ENCODE data around the gene TMEM18. TPM values are rescaled to one million over a fixed set of nuclear protein-coding genes. Genes with fewer than 3 reads are reported as not detected.

The TMEM18 gene
- total and polyA plus RNA-seq, 4 donors: 17.8 to 26.2 (median 22.0) TPM

GRCh38 chr2:648476-649424, 28.5 kb downstream of the TMEM18 start:
- H3K9me3 ChIP-seq (ENCODE audit: control insufficient read depth, low read length): peaks cover 3% of the 10 kb centered on the region
- no peaks in the 10 kb centered on the region for H3K36me3 ChIP-seq (ENCODE audit: control insufficient read depth in 1 of 2, insufficient read depth in 2 of 2, low read length in 1 of 2)
- DNase-seq: no peak
- intact Hi-C loops (cut with DNase I): no loop called here
- H3K4me1 ChIP-seq (ENCODE audit: control insufficient read depth in 1 of 2, insufficient read depth in 2 of 2, low read length in 2 of 2): no peaks in the 10 kb centered on the region
- WGBS, 2 donors: 89 to 93% methylated on average over 26 of the region's 26 CpGs
- no peak overlapping the region for H3K27ac ChIP-seq (ENCODE audit: low read depth in 1 of 2, low read length in 2 of 2)
- ATAC-seq (ENCODE audit: low FRiP score): no peak
- no peak overlapping the region for H3K4me3 ChIP-seq (ENCODE audit: low read length in 2 of 2)
- H3K27me3 ChIP-seq (ENCODE audit: control insufficient read depth in 1 of 2, insufficient read depth in 2 of 2, low read length in 1 of 2): no peaks in the 10 kb centered on the region

- Histone ChIP-seq H3K9me3 (ENCODE audit: control insufficient read depth, low read length) (peaks cover 3% of the 10 kb centered on the region), H3K4me1 (ENCODE audit: control insufficient read depth in 1 of 2, insufficient read depth in 2 of 2, low read length in 2 of 2) (no peaks in the 10 kb centered on the region), H3K4me3 (ENCODE audit: low read length in 2 of 2) (no peak overlapping the region), H3K27me3 (ENCODE audit: control insufficient read depth in 1 of 2, insufficient read depth in 2 of 2, low read length in 1 of 2) (no peaks in the 10 kb centered on the region), H3K36me3 (ENCODE audit: control insufficient read depth in 1 of 2, insufficient read depth in 2 of 2, low read length in 1 of 2) (no peaks in the 10 kb centered on the region), H3K27ac (ENCODE audit: low read depth in 1 of 2, low read length in 2 of 2) (no peak overlapping the region)
- intact Hi-C loops (cut with DNase I): no loop called here
- 89 to 90% methylated on average over 16 of the region's 16 CpGs for WGBS, 2 donors
- ATAC-seq (ENCODE audit: low FRiP score): no peak
- DNase-seq: no peak
Measured at GRCh38 chr2:647691-648231, 29.4 kb downstream of the TMEM18 start.

GRCh38 chr2:647003-647560, 30.1 kb downstream of the TMEM18 start:
- H3K4me3 ChIP-seq (ENCODE audit: low read length in 2 of 2): no peak overlapping the region
- no peaks in the 10 kb centered on the region for H3K27me3 ChIP-seq (ENCODE audit: control insufficient read depth in 1 of 2, insufficient read depth in 2 of 2, low read length in 1 of 2)
- intact Hi-C loops (cut with DNase I): no loop called here
- no peaks in the 10 kb centered on the region for H3K36me3 ChIP-seq (ENCODE audit: control insufficient read depth in 1 of 2, insufficient read depth in 2 of 2, low read length in 1 of 2)
- no peak for ATAC-seq (ENCODE audit: low FRiP score)
- DNase-seq: no peak
- no peaks in the 10 kb centered on the region for H3K4me1 ChIP-seq (ENCODE audit: control insufficient read depth in 1 of 2, insufficient read depth in 2 of 2, low read length in 2 of 2)
- peaks cover 3% of the 10 kb centered on the region for H3K9me3 ChIP-seq (ENCODE audit: control insufficient read depth, low read length)
- H3K27ac ChIP-seq (ENCODE audit: low read depth in 1 of 2, low read length in 2 of 2): no peak overlapping the region
- WGBS, 2 donors: 85 to 92% methylated on average over 10 of the region's 10 CpGs

- 60 to 76% methylated on average over 5 of the region's 5 CpGs for WGBS, 2 donors
- no peak for ATAC-seq (ENCODE audit: low FRiP score)
- intact Hi-C loops (cut with DNase I): no loop called here
- no peaks in the 10 kb centered on the region for H3K27me3 ChIP-seq (ENCODE audit: control insufficient read depth in 1 of 2, insufficient read depth in 2 of 2, low read length in 1 of 2)
- no peaks in the 10 kb centered on the region for H3K4me1 ChIP-seq (ENCODE audit: control insufficient read depth in 1 of 2, insufficient read depth in 2 of 2, low read length in 2 of 2)
- no peak overlapping the region for H3K27ac ChIP-seq (ENCODE audit: low read depth in 1 of 2, low read length in 2 of 2)
- no peak overlapping the region for H3K4me3 ChIP-seq (ENCODE audit: low read length in 2 of 2)
- H3K9me3 ChIP-seq (ENCODE audit: control insufficient read depth, low read length): peaks cover 3% of the 10 kb centered on the region
- no peak for DNase-seq
- no peaks in the 10 kb centered on the region for H3K36me3 ChIP-seq (ENCODE audit: control insufficient read depth in 1 of 2, insufficient read depth in 2 of 2, low read length in 1 of 2)
Measured at GRCh38 chr2:644871-645270, 32.3 kb downstream of the TMEM18 start.

- DNase-seq (no peak), ATAC-seq (ENCODE audit: low FRiP score) (no peak)
- peaks cover 3% of the 10 kb centered on the region for H3K9me3 ChIP-seq (ENCODE audit: control insufficient read depth, low read length)
- H3K27ac ChIP-seq (ENCODE audit: low read depth in 1 of 2, low read length in 2 of 2): no peak overlapping the region
- no peaks in the 10 kb centered on the region for H3K36me3 ChIP-seq (ENCODE audit: control insufficient read depth in 1 of 2, insufficient read depth in 2 of 2, low read length in 1 of 2)
- intact Hi-C loops (cut with DNase I): no loop called here
- H3K4me3 ChIP-seq (ENCODE audit: low read length in 2 of 2): no peak overlapping the region
- no peaks in the 10 kb centered on the region for H3K4me1 ChIP-seq (ENCODE audit: control insufficient read depth in 1 of 2, insufficient read depth in 2 of 2, low read length in 2 of 2)
- WGBS, 2 donors: 60 to 63% methylated on average over 4 of the region's 4 CpGs
- no peaks in the 10 kb centered on the region for H3K27me3 ChIP-seq (ENCODE audit: control insufficient read depth in 1 of 2, insufficient read depth in 2 of 2, low read length in 1 of 2)
Measured at GRCh38 chr2:643761-644160, 33.4 kb downstream of the TMEM18 start.

- Histone ChIP-seq H3K9me3 (ENCODE audit: control insufficient read depth, low read length) (peaks cover 3% of the 10 kb centered on the region), H3K27me3 (ENCODE audit: control insufficient read depth in 1 of 2, insufficient read depth in 2 of 2, low read length in 1 of 2) (no peaks in the 10 kb centered on the region), H3K27ac (ENCODE audit: low read depth in 1 of 2, low read length in 2 of 2) (no peak overlapping the region), H3K4me3 (ENCODE audit: low read length in 2 of 2) (no peak overlapping the region), H3K4me1 (ENCODE audit: control insufficient read depth in 1 of 2, insufficient read depth in 2 of 2, low read length in 2 of 2) (no peaks in the 10 kb centered on the region), H3K36me3 (ENCODE audit: control insufficient read depth in 1 of 2, insufficient read depth in 2 of 2, low read length in 1 of 2) (no peaks in the 10 kb centered on the region)
- 89 to 92% methylated on average over 10 of the region's 10 CpGs for WGBS, 2 donors
- intact Hi-C loops (cut with DNase I): no loop called here
- no peak for ATAC-seq (ENCODE audit: low FRiP score)
- DNase-seq: no peak
Measured at GRCh38 chr2:643334-643733, 33.9 kb downstream of the TMEM18 start.

- intact Hi-C loops (cut with DNase I): no loop called here
- no peak overlapping the region for H3K4me3 ChIP-seq (ENCODE audit: low read length in 2 of 2)
- DNase-seq (no peak), ATAC-seq (ENCODE audit: low FRiP score) (no peak)
- H3K9me3 ChIP-seq (ENCODE audit: control insufficient read depth, low read length): peaks cover 3% of the 10 kb centered on the region
- H3K4me1 ChIP-seq (ENCODE audit: control insufficient read depth in 1 of 2, insufficient read depth in 2 of 2, low read length in 2 of 2): no peaks in the 10 kb centered on the region
- H3K36me3 ChIP-seq (ENCODE audit: control insufficient read depth in 1 of 2, insufficient read depth in 2 of 2, low read length in 1 of 2): no peaks in the 10 kb centered on the region
- H3K27ac ChIP-seq (ENCODE audit: low read depth in 1 of 2, low read length in 2 of 2): no peak overlapping the region
- no peaks in the 10 kb centered on the region for H3K27me3 ChIP-seq (ENCODE audit: control insufficient read depth in 1 of 2, insufficient read depth in 2 of 2, low read length in 1 of 2)
- 84 to 86% methylated on average over 35 of the region's 35 CpGs for WGBS, 2 donors
Measured at GRCh38 chr2:641872-642815, 35.1 kb downstream of the TMEM18 start.

GRCh38 chr2:641164-641871, 35.9 kb downstream of the TMEM18 start:
- H3K4me1 ChIP-seq (ENCODE audit: control insufficient read depth in 1 of 2, insufficient read depth in 2 of 2, low read length in 2 of 2): no peaks in the 10 kb centered on the region
- no peaks in the 10 kb centered on the region for H3K36me3 ChIP-seq (ENCODE audit: control insufficient read depth in 1 of 2, insufficient read depth in 2 of 2, low read length in 1 of 2)
- DNase-seq (no peak), ATAC-seq (ENCODE audit: low FRiP score) (no peak)
- intact Hi-C loops (cut with DNase I): no loop called here
- no peak overlapping the region for H3K4me3 ChIP-seq (ENCODE audit: low read length in 2 of 2)
- H3K9me3 ChIP-seq (ENCODE audit: control insufficient read depth, low read length): peaks cover 3% of the 10 kb centered on the region
- WGBS, 2 donors: 54 to 56% methylated on average over 9 of the region's 9 CpGs
- H3K27ac ChIP-seq (ENCODE audit: low read depth in 1 of 2, low read length in 2 of 2): no peak overlapping the region
- no peaks in the 10 kb centered on the region for H3K27me3 ChIP-seq (ENCODE audit: control insufficient read depth in 1 of 2, insufficient read depth in 2 of 2, low read length in 1 of 2)

All from aorta (tissue), 5 donors.